Stimulated activated CD4-positive, alpha-beta T cell treated with anti-CD3 and anti-CD28 coated beads, Interleukin-12 subunit alpha, Interleukin-12 subunit beta, amount 100 ng/mL, for 48 hours (primary cell): Measurements from ENCODE around the gene TIAM1.
A peak's percentile ranks its signal among the peaks of the same experiment; 100 is the strongest.

Experiments
- DNase-seq, 3 donors: peaks; one replicate each; pipeline ENCODE4 v3.0.0-alpha.2; 2020; ENCODE audit warnings: low read depth in 2 of 3, low spot score in 1 of 3

TIAM1 gene

GRCh38 chr21:31335957-31336738, 7.9 kb downstream of the TIAM1 start:
- DNase-seq, result peak in 1 of 3 donors; percentile 27

GRCh38 chr21:31334648-31335121, 9.4 kb downstream of the TIAM1 start:
- DNase-seq, result no peak

- DNase-seq, result no peak
Observed at GRCh38 chr21:31332525-31332924, 11.5 kb downstream of the TIAM1 start.

- no peak for DNase-seq
Observed at GRCh38 chr21:31331231-31331630, 12.8 kb downstream of the TIAM1 start.

- no peak for DNase-seq
Observed at GRCh38 chr21:31330144-31330483, 13.9 kb downstream of the TIAM1 start.

- DNase-seq, result no peak
Observed at GRCh38 chr21:31329456-31330143, 14.5 kb downstream of the TIAM1 start.

- peak; percentile 46 to 60 (median 52) for DNase-seq
Observed at GRCh38 chr21:31326522-31327242, 17.4 kb downstream of the TIAM1 start.

GRCh38 chr21:31318971-31319370, 25.1 kb downstream of the TIAM1 start:
- no peak for DNase-seq

- DNase-seq, result no peak
Observed at GRCh38 chr21:31317688-31318087, 26.4 kb downstream of the TIAM1 start.

GRCh38 chr21:31316488-31317169, 27.4 kb downstream of the TIAM1 start:
- DNase-seq, result no peak

GRCh38 chr21:31316072-31316471, 28.0 kb downstream of the TIAM1 start:
- DNase-seq, result no peak

GRCh38 chr21:31310750-31311149, 33.3 kb downstream of the TIAM1 start:
- DNase-seq, result no peak

- DNase-seq, result no peak
Observed at GRCh38 chr21:31308584-31308983, 35.5 kb downstream of the TIAM1 start.

- no peak for DNase-seq
Observed at GRCh38 chr21:31305888-31306287, 38.2 kb downstream of the TIAM1 start.

GRCh38 chr21:31299291-31300147, 44.5 kb downstream of the TIAM1 start:
- DNase-seq, result no peak

GRCh38 chr21:31298618-31299269, 45.3 kb downstream of the TIAM1 start:
- no peak for DNase-seq

GRCh38 chr21:31297806-31298205, 46.3 kb downstream of the TIAM1 start:
- no peak for DNase-seq

GRCh38 chr21:31295676-31296075, 48.4 kb downstream of the TIAM1 start:
- DNase-seq, result no peak

GRCh38 chr21:31294691-31295090, 49.4 kb downstream of the TIAM1 start:
- no peak for DNase-seq

- peak; percentile 52 to 71 (median 52) for DNase-seq
Observed at GRCh38 chr21:31293986-31294385, 50.1 kb downstream of the TIAM1 start.
